ENCODE measurements around the gene ARL15. TPM values are rescaled to one million over a fixed set of nuclear protein-coding genes. Genes with fewer than 3 reads are reported as not detected.

ARL15 gene
- total RNA-seq, 4 donors from 2014 or later = 19.6 to 52.5 (median 30.6) TPM

DNA sequence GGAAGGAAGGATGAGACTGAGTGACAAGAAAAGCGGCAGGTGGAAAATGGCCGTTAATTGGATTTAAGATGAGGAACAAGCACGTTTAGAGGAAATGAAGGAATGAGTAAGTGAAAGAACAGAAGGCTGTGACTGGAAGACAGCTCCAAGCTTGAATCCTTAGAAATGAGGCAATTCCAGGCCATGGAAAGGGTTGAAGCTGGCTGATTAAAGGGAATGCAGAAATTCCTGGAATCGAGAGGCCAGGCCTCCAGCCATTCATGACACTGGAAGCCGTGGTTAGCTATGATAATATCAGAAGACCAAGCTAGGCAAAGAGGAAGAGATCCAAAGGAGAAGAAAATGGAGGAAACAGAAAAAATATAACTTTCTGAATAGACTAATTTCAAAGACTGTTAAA is 84.2 kb downstream of the ARL15 start:
- TF ChIP-seq CTCF (IDR thresholded peaks at IDR 0.05; ENCODE audit: low read depth) = no peak

DNA sequence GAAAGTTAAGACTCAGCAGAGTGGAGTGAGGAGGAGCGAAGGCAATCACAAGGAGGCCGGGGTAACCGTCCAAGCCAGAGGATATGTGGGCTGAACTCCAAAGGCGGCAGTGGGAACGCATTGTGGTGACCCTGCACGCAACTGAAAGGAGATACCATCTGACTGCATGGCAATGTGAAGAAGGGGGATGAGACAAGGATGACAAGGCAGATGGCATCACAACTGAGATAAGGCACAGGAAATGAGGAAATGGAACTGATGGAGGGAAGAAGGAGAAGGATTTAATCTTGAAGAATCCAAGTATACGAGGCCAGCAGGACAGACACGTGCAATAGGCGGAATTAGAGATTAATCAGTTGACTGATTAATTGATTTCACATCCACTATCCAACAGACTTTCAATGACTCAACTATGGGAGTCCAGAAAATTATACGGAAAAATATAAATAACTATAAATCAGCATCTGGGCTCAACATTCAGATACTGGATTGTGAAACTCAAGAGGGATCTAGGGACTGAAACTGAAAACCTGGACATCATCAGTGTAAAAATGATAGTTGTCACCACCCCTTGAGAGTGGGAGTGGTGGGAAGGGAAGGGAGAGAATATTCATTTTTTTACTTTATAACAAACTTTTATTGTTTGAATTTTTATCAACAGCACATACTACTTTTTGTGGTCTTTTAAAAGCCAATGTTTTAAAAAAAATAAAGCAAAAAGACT is 86.1 kb downstream of the ARL15 start:
- TF ChIP-seq CTCF (IDR thresholded peaks at IDR 0.05; ENCODE audit: low read depth) = no peak

DNA sequence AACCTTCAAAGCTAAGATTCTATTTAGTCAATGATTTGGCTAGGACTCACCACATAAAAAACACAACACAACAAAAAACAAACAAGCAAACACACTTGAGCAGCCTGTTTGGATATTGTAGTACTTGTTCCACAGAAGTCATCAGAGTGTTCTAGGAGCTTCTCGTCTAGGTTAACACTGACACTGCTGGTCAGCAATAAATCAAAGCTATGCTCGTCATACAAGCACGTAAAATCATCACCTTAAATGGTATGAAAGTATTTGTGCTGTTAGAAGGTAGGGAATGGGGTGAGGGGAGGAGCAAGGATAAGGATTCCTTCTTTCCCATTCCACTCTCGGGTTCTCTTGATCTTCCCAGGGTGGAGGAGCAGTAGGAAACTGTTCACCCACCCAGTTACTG is 88.0 kb downstream of the ARL15 start:
- TF ChIP-seq CTCF (IDR thresholded peaks at IDR 0.05; ENCODE audit: low read depth) = no peak

- no peak for TF ChIP-seq CTCF (IDR thresholded peaks at IDR 0.05; ENCODE audit: low read depth)
These were observed 89.2 kb downstream of the ARL15 start for GRCh38 chr5:54221135-54221534.

DNA sequence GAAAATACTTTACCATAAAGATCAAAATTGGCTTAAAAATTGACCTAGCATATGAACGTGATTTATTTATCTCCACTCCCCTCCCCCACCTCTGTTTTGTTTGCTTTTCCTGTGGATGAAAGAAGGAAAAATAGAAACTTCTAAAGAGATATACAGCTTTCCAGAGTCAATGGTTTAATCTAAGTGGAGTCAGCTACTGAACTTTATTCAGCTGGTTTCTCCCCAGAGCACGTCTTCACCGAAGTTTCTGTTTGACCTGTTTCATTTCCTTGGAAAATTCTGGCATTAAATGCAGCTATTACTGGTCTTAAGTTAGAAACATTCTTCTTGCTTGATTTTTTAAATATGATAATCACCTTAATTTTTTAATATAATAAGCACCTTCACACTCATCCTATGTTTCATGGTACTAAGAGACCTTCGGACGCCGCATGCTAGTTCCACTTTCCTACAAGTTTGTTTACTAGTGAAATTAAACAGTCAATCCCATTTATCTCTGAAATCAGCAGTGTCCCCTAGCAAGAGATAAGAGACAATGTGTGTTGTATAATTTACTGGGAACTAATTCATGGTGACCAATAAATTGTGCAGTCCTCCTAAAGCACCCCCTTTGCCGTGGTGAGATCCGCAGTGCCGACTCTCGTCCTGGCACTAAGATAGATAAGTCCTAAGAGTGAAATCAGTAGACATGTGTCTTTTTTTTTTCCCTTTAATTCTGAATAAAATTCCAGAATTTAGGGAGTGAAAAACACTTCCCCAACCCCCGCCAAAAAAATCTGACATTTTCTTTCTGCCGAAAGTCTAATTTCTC is 89.9 kb downstream of the ARL15 start:
- TF ChIP-seq CTCF (IDR thresholded peaks at IDR 0.05; ENCODE audit: low read depth) = no peak

DNA sequence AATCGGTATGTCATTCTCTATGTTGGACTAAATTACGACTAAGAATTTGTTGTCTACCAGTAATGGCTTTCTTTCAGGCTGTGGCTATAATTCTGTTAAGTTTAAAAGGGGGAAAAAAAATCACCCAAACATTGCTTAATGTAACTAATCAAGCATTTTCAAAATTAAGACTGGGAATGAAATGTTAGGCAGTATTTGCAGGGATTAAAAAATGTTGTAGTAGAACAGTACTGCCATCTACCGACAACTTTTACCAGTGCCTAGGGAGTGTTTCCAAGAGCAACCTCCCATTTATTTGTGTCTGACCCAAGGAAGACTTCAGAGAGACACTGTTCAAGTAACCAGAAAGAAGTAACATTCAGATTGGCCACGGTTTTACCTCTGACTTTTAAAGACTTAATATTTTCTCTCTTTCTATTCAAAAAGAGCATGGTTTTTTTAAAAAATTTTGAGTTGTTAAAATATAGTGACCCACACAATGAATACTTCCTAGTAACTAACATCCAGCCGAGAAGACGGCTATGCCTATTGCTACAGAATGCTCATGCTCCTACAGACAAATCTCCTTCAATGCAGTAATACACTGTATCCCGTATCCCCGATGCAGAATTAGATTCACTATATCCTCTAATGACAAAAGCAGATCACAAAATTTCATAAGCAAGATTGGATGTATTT is 92.4 kb downstream of the ARL15 start:
- no peak for TF ChIP-seq CTCF (IDR thresholded peaks at IDR 0.05; ENCODE audit: low read depth)

- no peak for TF ChIP-seq CTCF (IDR thresholded peaks at IDR 0.05; ENCODE audit: low read depth)
These were observed 95.1 kb downstream of the ARL15 start for GRCh38 chr5:54215233-54215736.
